NCI-H345 treated with DMSO at 0.1 percent for 48 hours (cell line): ENCODE data around the gene FBXL13.
"Not testable (repeated sequence)": the region's sequence is repeated elsewhere in the genome, so short reads cannot be mapped to it uniquely, and the experiment has no call there.

ENCODE experiments used
- DNase-seq: peaks from one replicate; lab custom pipeline; 2025; ENCODE audit not compliant: unreplicated experiment; lab: John Stamatoyannopoulos, UW

Gene FBXL13

GRCh38 chr7:102942868-102943267 lies 131.7 kb downstream of the FBXL13 start:
- DNase-seq: no peak

DNA sequence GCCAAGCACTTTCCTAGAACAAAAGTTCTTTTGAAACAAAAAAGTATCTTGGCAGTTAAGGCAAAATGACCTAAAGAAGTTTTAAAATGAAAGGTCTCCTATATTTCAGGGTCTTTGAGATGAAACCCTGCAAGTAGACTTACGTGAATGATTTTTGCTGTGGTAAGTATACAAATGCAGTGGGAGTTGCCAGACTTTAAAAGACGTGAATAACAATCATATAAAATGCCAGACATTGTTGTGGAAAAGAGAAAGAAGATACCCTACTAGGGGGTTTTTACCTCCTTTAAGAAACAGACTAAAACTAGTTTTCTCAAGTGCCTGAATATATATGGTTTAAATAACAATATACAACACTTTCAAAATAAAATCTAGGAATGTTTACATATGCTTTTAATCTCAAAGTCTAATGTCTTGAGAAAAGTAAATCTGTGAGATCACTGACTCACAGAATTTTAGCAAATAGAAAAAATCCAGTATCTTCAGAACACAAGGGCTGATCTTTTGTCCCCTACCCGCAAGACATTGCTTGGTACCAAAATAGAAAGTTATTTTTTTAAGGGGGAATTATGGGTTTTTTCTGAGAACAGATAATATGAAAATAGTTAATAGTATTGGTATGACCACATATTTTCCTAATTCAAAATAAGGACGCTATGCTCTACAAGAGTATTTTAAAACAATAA lies 132.3 kb downstream of the FBXL13 start:
- no peak for DNase-seq

DNA sequence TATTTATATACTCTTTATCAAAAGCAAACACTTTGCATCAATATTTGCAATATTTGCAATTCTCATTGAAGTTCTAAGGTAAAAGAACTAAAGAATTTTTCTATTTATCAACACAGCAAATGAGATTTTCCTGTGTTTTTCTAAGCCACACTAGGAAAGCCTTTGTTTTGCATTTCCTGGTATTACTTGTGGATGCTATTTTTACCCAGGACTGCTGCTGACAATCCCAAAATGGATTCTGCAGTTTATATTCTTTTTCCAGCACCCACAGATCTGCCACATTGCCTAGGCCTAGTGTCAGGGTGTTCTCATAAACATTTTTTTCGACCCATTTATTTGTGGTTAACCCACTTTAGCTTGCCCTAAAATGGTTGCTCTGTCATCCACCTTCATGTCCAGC lies 135.9 kb downstream of the FBXL13 start:
- DNase-seq: no peak

DNA sequence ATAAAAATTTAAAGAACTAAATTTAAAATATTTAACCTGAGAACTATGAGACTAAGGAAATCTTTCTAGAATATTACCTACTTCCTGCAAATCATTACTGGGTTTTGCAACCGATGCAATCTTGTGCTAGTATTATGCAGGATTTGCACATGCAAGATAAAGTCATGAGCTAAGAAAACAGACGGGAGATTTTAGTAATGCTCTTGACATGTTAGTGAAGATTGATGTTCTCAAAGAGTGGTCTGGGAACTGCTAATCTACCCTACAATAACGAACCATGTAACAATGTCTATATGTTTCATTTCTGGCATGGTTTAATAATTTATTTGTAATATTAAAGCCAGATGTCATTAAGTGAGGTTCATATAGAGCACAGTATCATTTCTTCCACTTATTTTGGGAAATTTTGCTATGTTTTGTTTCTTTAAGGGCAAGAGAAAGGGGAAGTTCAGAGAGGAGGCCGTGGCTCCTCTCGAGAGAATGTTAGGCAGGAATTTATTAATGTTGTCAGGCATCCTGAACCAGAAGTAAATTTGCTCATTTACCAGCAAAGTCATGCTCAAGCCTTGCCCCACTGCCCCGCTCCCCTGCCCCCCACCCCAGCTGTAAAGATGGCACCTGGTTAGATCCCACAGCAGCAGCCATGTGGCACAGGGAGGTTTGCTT lies 139.0 kb downstream of the FBXL13 start:
- DNase-seq: no peak

DNA sequence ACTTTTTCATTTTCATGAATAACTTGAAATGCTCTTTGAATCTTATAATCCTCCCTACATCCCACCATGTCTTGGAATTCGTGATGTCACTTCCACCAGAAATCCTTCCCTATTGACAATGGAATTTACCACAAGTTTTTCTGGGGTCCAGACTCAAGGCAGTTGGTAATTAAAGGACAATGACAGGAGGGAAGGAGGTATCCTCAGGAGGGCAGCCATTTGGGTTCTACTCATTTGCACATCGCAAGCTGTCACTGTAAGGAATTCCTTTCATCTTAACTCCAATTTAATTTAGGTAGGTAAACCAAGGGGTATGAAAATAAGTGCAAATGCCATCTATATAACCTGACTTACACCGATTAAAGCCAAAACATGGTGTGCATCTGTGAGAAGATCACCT lies 139.9 kb downstream of the FBXL13 start:
- no peak for DNase-seq

- no peak for DNase-seq
Observed at GRCh38 chr7:102934239-102934638, 140.4 kb downstream of the FBXL13 start.

DNA sequence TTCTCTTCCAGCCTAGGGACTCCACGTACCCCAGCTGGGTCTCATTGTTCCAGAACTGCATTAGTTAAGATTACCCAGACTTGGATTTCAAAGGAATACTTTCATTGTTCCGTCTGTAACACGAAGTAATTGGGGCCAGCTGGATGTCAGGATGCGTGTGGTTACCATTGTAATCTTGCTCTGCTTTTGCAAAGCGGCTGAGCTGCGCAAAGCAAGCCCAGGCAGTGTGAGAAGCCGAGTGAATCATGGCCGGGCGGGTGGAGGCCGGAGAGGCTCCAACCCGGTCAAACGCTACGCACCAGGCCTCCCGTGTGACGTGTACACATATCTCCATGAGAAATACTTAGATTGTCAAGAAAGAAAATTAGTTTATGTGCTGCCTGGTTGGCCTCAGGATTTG lies 140.8 kb downstream of the FBXL13 start:
- DNase-seq: no peak

DNA sequence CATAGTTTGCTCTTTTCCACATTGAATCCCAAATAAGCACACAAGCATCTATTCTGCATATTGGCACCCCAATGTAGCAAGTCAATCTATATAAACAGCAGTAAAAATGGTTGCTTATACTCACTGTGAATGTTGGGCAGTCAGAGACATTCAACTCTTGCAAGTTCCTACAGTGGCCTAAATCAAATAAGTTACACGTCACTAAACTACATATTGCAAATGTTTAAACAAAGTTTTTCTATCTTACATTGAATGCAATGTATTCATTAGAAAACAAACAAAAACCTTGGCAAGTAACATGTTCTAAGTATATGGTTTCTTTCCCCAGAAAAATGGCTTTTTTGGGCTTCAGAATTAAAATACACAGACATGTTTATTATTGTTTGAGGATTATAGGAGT lies 142.8 kb downstream of the FBXL13 start:
- DNase-seq: no peak

DNA sequence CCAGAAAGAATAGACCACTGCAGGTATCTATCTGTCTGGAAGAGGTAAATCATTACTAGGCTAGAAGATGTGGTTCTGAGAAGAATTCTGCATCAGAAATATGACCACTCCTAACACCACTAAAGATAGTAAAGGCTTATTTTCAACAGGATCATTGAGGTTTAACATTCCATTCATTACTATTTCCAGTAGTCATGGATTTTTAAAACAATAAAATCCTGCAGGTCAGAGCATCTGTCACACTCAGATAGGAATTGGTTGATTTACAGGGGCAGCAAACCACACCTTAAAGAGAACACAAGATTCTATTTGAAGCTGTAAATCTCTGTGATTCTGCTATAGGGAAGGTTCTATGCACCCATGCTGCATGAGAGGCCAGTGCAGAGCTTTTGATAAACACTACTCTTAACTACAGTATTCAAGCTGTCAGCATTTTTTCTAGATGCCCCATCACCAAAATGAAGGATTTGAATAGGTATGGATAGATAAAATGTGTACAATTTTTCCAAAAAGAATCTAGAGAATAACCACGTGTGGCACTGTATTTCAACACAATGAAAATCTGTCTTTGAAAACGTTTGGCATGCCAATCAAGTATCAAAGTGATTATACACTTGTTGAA lies 147.2 kb downstream of the FBXL13 start:
- DNase-seq: no peak

DNA sequence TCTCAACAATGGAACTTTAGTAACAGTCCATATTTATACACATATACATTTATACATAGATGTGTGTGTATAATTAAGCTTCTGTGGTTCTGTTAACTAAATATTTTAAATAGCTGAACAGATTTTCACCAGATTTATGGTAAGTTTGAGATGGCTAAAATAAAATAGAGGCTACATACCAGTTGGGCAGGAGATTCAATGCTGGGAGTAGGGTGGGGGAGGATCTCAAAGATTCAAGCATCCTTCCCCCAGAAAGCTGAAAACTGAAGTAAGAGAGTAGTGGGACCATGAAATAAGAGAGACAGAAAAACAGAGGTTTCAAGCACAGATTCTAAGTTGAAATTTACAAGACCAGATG lies 147.8 kb downstream of the FBXL13 start:
- DNase-seq: no peak

DNA sequence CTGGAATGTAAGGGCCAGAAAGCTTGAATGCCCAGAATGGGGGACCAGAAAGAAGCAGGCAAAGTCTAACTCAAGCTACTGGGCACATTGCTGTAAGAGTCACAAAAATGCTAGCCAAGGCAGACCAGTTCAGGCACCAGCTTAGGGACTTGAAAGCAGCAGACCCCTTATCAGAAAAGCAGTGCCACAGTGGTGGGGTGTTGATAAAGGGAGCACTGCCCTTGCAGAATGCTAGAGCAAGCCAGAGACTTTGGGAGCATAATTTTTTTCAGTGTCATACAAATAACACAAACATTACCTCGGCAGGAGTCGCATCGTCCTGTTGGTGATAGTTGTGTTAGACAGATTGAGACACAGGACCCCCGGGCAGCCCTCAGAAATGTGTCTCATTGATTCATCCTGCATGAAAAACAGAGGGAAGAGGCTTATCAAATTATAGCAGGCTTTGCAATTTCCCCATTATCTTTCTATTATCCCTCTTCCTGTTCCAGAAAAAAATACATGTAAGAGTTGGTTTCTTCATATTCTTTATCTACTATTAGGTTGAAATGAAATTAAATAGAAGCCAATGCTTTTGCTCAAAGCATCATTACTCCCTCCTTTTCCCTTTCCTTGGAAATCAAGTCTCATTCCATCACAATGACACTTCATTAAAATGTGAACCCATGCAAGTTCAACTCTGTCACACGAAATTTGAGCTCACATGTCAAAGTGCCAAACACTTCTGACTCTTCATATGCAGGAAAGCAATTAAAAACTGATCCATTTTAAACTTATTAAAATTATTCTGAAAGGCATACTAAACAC lies 148.4 kb downstream of the FBXL13 start:
- no peak for DNase-seq

GRCh38 chr7:102918845-102919244 lies 155.8 kb downstream of the FBXL13 start:
- DNase-seq: no peak

DNA sequence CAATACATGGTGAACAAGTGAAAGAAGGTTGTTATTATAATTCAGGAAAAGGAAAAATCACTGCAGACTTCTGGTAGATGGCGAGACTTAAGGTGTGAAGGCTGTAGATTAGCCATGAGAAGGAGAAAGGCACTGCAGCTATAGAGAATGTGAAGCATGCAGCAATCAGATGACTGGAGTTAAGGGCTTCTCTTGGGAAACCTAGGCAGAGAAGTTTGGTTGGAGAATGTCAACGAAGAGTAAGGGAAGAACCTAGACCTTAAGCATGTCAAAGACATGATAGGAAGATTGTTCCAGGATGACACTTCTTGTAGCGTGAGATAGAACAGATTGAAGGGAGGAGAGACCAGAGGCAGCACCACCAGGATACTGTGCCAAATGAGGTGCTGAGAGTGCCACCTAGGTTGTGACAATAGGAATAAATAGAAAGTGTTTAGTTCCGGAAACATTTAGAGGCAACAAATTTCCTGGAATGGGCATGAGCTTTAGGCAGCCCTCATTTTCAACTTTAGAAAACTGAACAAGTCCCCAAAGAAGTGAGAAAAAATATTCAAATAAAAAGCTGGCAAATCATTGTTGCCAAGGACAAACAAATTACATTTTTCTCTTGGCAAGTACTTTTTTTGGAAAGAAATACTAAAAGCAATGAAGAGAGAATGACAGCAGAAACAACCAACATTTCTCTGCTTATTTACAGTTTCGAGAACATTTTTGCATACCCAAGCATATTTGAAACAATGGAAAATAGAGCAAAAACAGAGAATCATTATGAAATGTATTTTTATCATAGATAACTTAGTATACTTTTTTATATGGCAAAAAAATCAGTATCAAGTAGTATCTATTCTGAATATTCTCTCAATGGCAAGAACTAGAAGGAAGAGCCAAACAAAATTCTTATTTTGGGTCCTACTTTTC lies 156.9 kb downstream of the FBXL13 start:
- DNase-seq: no peak

DNA sequence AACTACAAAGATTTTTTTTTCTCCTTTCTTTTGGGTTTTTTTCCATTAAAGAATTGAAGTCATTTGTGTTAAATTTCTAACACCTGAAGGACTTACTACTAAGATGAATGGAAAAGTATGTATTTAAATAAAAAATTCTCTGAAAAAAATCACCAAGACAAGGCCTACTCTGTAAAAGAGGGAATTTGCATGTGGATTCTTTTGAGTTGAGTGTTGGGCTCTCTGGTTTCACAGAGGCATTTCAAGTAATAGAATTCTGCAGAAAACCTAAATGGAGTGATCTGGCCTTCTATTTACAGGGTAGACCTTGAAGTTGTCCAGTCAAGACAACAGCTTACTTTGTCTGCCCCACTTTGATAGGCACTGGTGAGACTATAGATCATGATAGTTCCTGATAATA lies 157.7 kb downstream of the FBXL13 start:
- no peak for DNase-seq

- no peak for DNase-seq
Observed at GRCh38 chr7:102916426-102916825, 158.2 kb downstream of the FBXL13 start.

- no peak for DNase-seq
Observed at GRCh38 chr7:102914585-102914984, 160.0 kb downstream of the FBXL13 start.

- no peak for DNase-seq
Observed at GRCh38 chr7:102913826-102914225, 160.8 kb downstream of the FBXL13 start.

DNA sequence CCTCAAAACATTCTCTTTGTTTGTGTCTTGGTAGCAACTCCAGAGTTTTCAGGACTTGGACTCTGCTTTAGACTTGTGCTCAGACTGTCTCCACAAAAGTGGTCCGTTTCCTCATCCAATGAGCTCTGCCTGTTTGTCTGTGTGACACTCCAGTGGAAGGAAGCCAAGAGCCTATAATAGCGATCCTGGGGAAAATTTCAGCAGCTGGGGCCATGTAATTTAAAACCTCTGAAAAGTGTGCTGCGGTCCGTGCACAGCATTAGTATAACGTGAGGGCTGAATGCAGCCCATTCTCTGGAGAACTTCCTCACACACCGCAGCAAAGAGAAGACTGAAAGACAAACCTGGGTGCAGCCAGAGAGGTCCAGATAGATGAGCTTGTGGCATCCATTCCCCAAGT lies 161.9 kb downstream of the FBXL13 start, which contains the start of gene LRRC17:
LRRC17 (plus strand) TSS at position 259 of the 400 bp plus-strand sequence. CDS start 20,914 bp downstream, outside the sequence.
- no peak for DNase-seq

GRCh38 chr7:102908676-102909075 lies 165.9 kb downstream of the FBXL13 start:
- DNase-seq: no peak

- not testable (repeated sequence) for DNase-seq
Observed at GRCh38 chr7:102903576-102903975, 171.0 kb downstream of the FBXL13 start.
